ENCODE results near the gene MAML3. TPM values are rescaled to one million over a fixed set of nuclear protein-coding genes. Genes with fewer than 3 reads are reported as not detected.
A peak's percentile ranks its signal among the peaks of the same experiment; 100 is the strongest.

MAML3 gene
- total and polyA plus RNA-seq, 2 of the 13 experiments (the other 11 are each of a cell fraction or from before 2014, with no cell fraction given): 0.05 to 0.13 TPM

DNA sequence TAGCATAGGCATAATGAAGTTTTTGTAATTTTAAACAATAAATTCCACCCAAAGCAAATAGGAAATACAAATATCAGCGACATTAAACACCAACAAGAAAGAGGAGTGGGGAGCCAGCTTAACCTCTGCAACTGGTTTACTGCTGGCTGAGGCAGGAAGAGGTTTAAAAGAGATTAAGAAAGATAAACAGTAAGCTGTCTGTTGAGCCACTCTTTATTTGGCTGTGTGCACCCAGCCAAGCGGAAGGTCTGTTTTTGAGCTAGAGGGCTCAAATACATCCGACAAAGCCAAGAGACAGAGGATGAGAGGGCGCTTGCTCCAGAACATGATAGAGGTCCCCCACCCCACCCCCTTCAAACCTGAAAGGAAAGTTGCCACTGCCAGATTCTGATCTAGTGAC lies 297.0 kb downstream of the MAML3 start (continued):
- TF ChIP-seq ZNF101 (CRISPR knock-in tag; IDR thresholded peaks at IDR 0.05; ENCODE audit: borderline replicate concordance, low read depth) (no peak), RXRB (CRISPR knock-in tag; IDR thresholded peaks at IDR 0.05; ENCODE audit: borderline replicate concordance) (peak; percentile 69; the same call in 1 of the 2 replicates), ZSCAN29 (CRISPR knock-in tag; conservative IDR thresholded peaks at IDR 0.05) (no peak), JDP2 (CRISPR knock-in tag; IDR thresholded peaks at IDR 0.05; ENCODE audit: borderline replicate concordance) (no peak), CHD4 (IDR thresholded peaks at IDR 0.05; ENCODE audit: borderline replicate concordance, low read length) (no peak), NR2C2 (CRISPR knock-in tag; IDR thresholded peaks at IDR 0.05; ENCODE audit: borderline replicate concordance) (no peak), ETV6 (CRISPR knock-in tag; conservative IDR thresholded peaks at IDR 0.05) (no peak), GABPA (IDR thresholded peaks at IDR 0.05; ENCODE audit: low read depth, low read length) (no peak), GABPA (CRISPR knock-in tag; IDR thresholded peaks at IDR 0.05; ENCODE audit: low read depth) (no peak; the same call in 1 of the 2 replicates), NFYC (CRISPR knock-in tag; IDR thresholded peaks at IDR 0.05) (no peak), SAP130 (CRISPR knock-in tag; IDR thresholded peaks at IDR 0.05; ENCODE audit: low read depth) (peak; percentile 69), SMAD1 (CRISPR knock-in tag; IDR thresholded peaks at IDR 0.05; ENCODE audit: borderline replicate concordance, low read depth) (no peak), ADNP (CRISPR knock-in tag; IDR thresholded peaks at IDR 0.05) (no peak), FOXJ3 (CRISPR knock-in tag; IDR thresholded peaks at IDR 0.05; ENCODE audit: borderline replicate concordance) (peak; percentile 66; the same call in 1 of the 2 replicates), PTBP1 (IDR thresholded peaks at IDR 0.05; ENCODE audit: low read depth, low read length, poor library complexity, severe bottlenecking) (no peak), TAF1 (CRISPR knock-in tag; IDR thresholded peaks at IDR 0.05) (no peak), ZNF547 (CRISPR knock-in tag; IDR thresholded peaks at IDR 0.05) (no peak), ZC3H13 (CRISPR knock-in tag; IDR thresholded peaks at IDR 0.05) (no peak), NCOA5 (CRISPR knock-in tag; IDR thresholded peaks at IDR 0.05) (no peak)
- TF ChIP-seq, protein P1, sequence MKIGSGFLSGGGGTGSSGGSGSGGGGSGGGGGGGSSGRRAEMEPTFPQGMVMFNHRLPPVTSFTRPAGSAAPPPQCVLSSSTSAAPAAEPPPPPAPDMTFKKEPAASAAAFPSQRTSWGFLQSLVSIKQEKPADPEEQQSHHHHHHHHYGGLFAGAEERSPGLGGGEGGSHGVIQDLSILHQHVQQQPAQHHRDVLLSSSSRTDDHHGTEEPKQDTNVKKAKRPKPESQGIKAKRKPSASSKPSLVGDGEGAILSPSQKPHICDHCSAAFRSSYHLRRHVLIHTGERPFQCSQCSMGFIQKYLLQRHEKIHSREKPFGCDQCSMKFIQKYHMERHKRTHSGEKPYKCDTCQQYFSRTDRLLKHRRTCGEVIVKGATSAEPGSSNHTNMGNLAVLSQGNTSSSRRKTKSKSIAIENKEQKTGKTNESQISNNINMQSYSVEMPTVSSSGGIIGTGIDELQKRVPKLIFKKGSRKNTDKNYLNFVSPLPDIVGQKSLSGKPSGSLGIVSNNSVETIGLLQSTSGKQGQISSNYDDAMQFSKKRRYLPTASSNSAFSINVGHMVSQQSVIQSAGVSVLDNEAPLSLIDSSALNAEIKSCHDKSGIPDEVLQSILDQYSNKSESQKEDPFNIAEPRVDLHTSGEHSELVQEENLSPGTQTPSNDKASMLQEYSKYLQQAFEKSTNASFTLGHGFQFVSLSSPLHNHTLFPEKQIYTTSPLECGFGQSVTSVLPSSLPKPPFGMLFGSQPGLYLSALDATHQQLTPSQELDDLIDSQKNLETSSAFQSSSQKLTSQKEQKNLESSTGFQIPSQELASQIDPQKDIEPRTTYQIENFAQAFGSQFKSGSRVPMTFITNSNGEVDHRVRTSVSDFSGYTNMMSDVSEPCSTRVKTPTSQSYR (CRISPR knock-in tag; IDR thresholded peaks at IDR 0.05; ENCODE audit: borderline replicate concordance): peak; percentile 40; the same call in 1 of the 2 replicates
- TF ChIP-seq, protein P2, sequence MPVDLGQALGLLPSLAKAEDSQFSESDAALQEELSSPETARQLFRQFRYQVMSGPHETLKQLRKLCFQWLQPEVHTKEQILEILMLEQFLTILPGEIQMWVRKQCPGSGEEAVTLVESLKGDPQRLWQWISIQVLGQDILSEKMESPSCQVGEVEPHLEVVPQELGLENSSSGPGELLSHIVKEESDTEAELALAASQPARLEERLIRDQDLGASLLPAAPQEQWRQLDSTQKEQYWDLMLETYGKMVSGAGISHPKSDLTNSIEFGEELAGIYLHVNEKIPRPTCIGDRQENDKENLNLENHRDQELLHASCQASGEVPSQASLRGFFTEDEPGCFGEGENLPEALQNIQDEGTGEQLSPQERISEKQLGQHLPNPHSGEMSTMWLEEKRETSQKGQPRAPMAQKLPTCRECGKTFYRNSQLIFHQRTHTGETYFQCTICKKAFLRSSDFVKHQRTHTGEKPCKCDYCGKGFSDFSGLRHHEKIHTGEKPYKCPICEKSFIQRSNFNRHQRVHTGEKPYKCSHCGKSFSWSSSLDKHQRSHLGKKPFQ (CRISPR knock-in tag; IDR thresholded peaks at IDR 0.05; ENCODE audit: insufficient replicate concordance): no peak
- TF ChIP-seq, protein P3, sequence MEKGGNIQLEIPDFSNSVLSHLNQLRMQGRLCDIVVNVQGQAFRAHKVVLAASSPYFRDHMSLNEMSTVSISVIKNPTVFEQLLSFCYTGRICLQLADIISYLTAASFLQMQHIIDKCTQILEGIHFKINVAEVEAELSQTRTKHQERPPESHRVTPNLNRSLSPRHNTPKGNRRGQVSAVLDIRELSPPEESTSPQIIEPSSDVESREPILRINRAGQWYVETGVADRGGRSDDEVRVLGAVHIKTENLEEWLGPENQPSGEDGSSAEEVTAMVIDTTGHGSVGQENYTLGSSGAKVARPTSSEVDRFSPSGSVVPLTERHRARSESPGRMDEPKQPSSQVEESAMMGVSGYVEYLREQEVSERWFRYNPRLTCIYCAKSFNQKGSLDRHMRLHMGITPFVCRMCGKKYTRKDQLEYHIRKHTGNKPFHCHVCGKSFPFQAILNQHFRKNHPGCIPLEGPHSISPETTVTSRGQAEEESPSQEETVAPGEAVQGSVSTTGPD (CRISPR knock-in tag; IDR thresholded peaks at IDR 0.05): no peak
- TF ChIP-seq, protein P4, sequence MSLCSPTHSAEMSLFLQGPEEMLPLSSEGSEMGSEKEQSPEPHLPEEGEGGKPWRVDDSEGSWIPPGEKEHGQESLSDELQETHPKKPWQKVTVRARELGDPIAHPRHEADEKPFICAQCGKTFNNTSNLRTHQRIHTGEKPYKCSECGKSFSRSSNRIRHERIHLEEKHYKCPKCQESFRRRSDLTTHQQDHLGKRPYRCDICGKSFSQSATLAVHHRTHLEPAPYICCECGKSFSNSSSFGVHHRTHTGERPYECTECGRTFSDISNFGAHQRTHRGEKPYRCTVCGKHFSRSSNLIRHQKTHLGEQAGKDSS (CRISPR knock-in tag; IDR thresholded peaks at IDR 0.05; ENCODE audit: borderline replicate concordance, low read depth): no peak
- TF ChIP-seq, protein P5, sequence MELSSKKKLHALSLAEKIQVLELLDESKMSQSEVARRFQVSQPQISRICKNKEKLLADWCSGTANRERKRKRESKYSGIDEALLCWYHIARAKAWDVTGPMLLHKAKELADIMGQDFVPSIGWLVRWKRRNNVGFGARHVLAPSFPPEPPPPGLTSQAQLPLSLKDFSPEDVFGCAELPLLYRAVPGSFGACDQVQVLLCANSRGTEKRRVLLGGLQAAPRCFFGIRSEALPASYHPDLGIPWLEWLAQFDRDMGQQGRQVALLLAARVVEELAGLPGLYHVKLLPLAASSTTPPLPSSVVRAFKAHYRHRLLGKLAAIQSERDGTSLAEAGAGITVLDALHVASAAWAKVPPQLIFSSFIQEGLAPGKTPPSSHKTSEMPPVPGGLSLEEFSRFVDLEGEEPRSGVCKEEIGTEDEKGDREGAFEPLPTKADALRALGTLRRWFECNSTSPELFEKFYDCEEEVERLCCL (CRISPR knock-in tag; IDR thresholded peaks at IDR 0.05; ENCODE audit: borderline replicate concordance): no peak

Data from HepG2 (cell line).